HepG2 (cell line): ENCODE results near the gene PRKCE. TPM values are rescaled to one million over a fixed set of nuclear protein-coding genes. Genes with fewer than 3 reads are reported as not detected.

Experiments
- AHDC1 ChIP-seq: sonication (generic); formaldehyde crosslinking; IDR thresholded peaks from 2 replicates; pipeline ENCODE4 v1.5.1; 2020; ENCODE audit warnings: mild to moderate bottlenecking, missing genetic modification reagents, borderline replicate concordance
- ARNTL ChIP-seq: sonication (generic); formaldehyde crosslinking; IDR thresholded peaks from 2 replicates; pipeline ENCODE4 v1.4.0; 2020; ENCODE audit warnings: mild to moderate bottlenecking, missing genetic modification reagents
- ATF3 ChIP-seq: sonication (generic); formaldehyde crosslinking; IDR thresholded peaks from 2 replicates; pipeline ENCODE4 v1.4.0; 2020; ENCODE audit warnings: missing genetic modification reagents
- ERF ChIP-seq: IDR thresholded peaks from 2 replicates; pipeline ENCODE4 v1.6.1; 2018; ENCODE audit warnings: missing biosample characterization, missing genetic modification reagents
- HNF1B ChIP-seq: sonication (generic); formaldehyde crosslinking; IDR thresholded peaks from 2 replicates; pipeline ENCODE4 v1.5.1; 2020; ENCODE audit warnings: mild to moderate bottlenecking, moderate library complexity, missing genetic modification reagents
- JUN ChIP-seq: sonication (generic); formaldehyde crosslinking; IDR thresholded peaks from 2 replicates; pipeline ENCODE4 v1.4.0; 2020; ENCODE audit warnings: mild to moderate bottlenecking, missing genetic modification reagents
- KMT2A ChIP-seq: sonication (generic); formaldehyde crosslinking; IDR thresholded peaks from 2 replicates; pipeline ENCODE4 v1.4.0; 2020; ENCODE audit warnings: missing genetic modification reagents
- LCORL ChIP-seq, 2 experiments: fragments of 450-650 bp in 1 of 2; sonication (generic) in 1 of 2; formaldehyde crosslinking in 1 of 2; IDR thresholded peaks; 2 replicates each; pipeline versions ENCODE4 v1.5.0 to v1.6.1; 2017 to 2020; ENCODE audit warnings: antibody characterized with exemption in 1 of 2, missing genetic modification reagents in 1 of 2
- MTA1 ChIP-seq: sonication (generic); formaldehyde crosslinking; IDR thresholded peaks from 2 replicates; pipeline ENCODE4 v1.4.0; 2020; ENCODE audit warnings: missing genetic modification reagents, mild to moderate bottlenecking, borderline replicate concordance
- NFIB ChIP-seq: sonication (generic); formaldehyde crosslinking; IDR thresholded peaks from 2 replicates; pipeline ENCODE4 v1.9.0; 2021; ENCODE audit warnings: missing genetic modification reagents, mild to moderate bottlenecking, borderline replicate concordance
- SP2 ChIP-seq: sonication (generic); formaldehyde crosslinking; IDR thresholded peaks from 2 replicates; pipeline ENCODE4 v1.5.1; 2020; ENCODE audit warnings: mild to moderate bottlenecking, missing genetic modification reagents
- SRSF1 ChIP-seq: fragments of 200-400 bp; formaldehyde crosslinking; optimal IDR thresholded peaks from 2 replicates; pipeline ENCODE3; 2017; ENCODE audit warnings: mild to moderate bottlenecking, low read depth, low read length, moderate library complexity
- TOPORS ChIP-seq: sonication (generic); formaldehyde crosslinking; IDR thresholded peaks from 2 replicates; pipeline ENCODE4 v1.8.0; 2023; ENCODE audit warnings: mild to moderate bottlenecking, missing genetic modification reagents
- TSC22D2 ChIP-seq: sonication (generic); formaldehyde crosslinking; IDR thresholded peaks from 2 replicates; pipeline ENCODE4 v1.5.1; 2020; ENCODE audit warnings: missing genetic modification reagents, mild to moderate bottlenecking, borderline replicate concordance
- ZNF335 ChIP-seq: sonication (generic); formaldehyde crosslinking; IDR thresholded peaks from 2 replicates; pipeline ENCODE4 v1.4.0; 2020; ENCODE audit warnings: missing genetic modification reagents
- ZNF614 ChIP-seq: IDR thresholded peaks from 2 replicates; pipeline ENCODE4 v1.6.1; 2018; ENCODE audit warnings: missing biosample characterization, missing genetic modification reagents, inconsistent platforms, borderline replicate concordance
- polyA plus RNA-seq, 8 experiments: library from polyadenylated mRNA; depleted of rRNA in 3 of 8; stranded (reverse) in 7 of 8; unstranded in 1 of 8; fragments of >200 nt; fragmentation: Illumina TruSeq in 4 of 8; extraction: Trizol in 4 of 8; gene quantifications; 2 replicates each; pipeline versions ENCODE4 v1.2.1 to v1.2.3, GENCODE V29; 2011 to 2016; ENCODE audit warnings: low read depth in 4 of 8, missing spikeins in 1 of 8, mixed read lengths in 1 of 8; ENCODE audit not compliant: insufficient read depth in 1 of 8
- total RNA-seq, 5 experiments: library from RNA; depleted of rRNA; stranded (reverse); fragments of >200 nt; fragmentation: Illumina TruSeq; extraction: Trizol; gene quantifications; 2 replicates each; pipeline ENCODE4 v1.2.3, GENCODE V29; 2016; ENCODE audit warnings: low read depth in 1 of 5
- TF ChIP-seq, protein P1 (sequence below): sonication (generic); formaldehyde crosslinking; IDR thresholded peaks from 2 replicates; pipeline ENCODE4 v1.8.0; 2022; ENCODE audit warnings: mild to moderate bottlenecking, missing genetic modification reagents; ENCODE audit not compliant: insufficient replicate concordance
- TF ChIP-seq, protein P2 (sequence below): sonication (generic); formaldehyde crosslinking; IDR thresholded peaks from 2 replicates; pipeline ENCODE4 v1.4.0; 2020; ENCODE audit warnings: low read depth, mild to moderate bottlenecking, missing genetic modification reagents

PRKCE gene
- total and polyA plus RNA-seq, 2 of the 13 experiments (the other 11 are each of a cell fraction or from before 2014, with no cell fraction given) = 1.0 to 3.9 TPM

DNA sequence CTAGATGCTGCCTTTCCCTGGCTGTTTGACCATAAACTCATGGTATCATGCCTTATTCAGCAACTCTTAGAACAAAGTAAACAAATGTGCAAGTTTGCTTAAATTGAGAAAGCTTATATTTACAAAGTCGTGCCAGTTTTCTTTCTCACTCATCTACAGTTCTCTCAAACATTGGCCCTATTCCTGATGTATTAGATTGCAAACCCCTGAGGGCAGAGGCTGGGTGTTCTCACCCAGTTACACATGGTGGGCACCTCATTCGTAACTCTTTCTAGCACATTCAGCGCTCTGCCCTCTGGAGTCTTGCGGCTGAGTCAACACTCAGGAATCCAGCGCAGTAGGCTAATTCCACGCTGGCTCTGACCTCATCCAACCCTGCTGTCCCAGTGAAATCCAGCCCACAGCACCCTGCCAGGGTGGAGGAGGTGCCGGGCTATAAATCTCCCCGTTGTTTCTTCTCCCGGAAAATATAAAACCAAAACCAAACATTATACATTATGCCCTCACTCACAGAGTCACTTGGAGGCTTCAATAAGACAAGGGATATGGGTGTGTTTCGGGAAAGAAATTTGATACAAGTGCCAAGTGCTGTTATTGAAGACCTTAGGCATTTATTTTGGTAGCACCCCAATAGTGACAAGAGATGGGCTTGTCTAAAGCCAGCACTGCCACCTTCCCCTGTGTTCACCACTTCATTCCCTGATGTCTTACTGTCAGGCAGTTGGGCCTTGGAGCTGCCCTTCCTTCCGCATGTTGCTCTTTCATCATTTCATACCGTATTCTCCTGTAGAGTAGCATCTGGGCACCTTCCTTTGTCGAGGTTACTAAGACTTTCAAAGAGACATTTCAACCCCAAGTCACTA lies 287.4 kb downstream of the PRKCE start (continued):
- TF ChIP-seq, protein P1, sequence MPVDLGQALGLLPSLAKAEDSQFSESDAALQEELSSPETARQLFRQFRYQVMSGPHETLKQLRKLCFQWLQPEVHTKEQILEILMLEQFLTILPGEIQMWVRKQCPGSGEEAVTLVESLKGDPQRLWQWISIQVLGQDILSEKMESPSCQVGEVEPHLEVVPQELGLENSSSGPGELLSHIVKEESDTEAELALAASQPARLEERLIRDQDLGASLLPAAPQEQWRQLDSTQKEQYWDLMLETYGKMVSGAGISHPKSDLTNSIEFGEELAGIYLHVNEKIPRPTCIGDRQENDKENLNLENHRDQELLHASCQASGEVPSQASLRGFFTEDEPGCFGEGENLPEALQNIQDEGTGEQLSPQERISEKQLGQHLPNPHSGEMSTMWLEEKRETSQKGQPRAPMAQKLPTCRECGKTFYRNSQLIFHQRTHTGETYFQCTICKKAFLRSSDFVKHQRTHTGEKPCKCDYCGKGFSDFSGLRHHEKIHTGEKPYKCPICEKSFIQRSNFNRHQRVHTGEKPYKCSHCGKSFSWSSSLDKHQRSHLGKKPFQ (CRISPR knock-in tag) = no peak
- TF ChIP-seq ZNF614 (CRISPR knock-in tag) (no peak), ZNF335 (CRISPR knock-in tag) (no peak), ARNTL (CRISPR knock-in tag) (no peak), ATF3 (CRISPR knock-in tag) (peak; percentile 96), TOPORS (no peak), MTA1 (CRISPR knock-in tag) (no peak), SRSF1 (no peak), LCORL (IDR thresholded peaks at IDR 0.05) (no peak), LCORL (CRISPR knock-in tag; IDR thresholded peaks at IDR 0.05) (peak; percentile 52), AHDC1 (CRISPR knock-in tag) (0 out of 2 replicates have a peak, but pooled peaks have one; percentile 6), SP2 (CRISPR knock-in tag) (no peak), NFIB (CRISPR knock-in tag) (no peak), HNF1B (CRISPR knock-in tag) (no peak), JUN (0 out of 2 replicates have a peak, but pooled peaks have one; percentile 37), TSC22D2 (no peak), ERF (CRISPR knock-in tag) (no peak; the same call in 1 of the 2 replicates), KMT2A (CRISPR knock-in tag) (no peak)
- TF ChIP-seq, protein P2, sequence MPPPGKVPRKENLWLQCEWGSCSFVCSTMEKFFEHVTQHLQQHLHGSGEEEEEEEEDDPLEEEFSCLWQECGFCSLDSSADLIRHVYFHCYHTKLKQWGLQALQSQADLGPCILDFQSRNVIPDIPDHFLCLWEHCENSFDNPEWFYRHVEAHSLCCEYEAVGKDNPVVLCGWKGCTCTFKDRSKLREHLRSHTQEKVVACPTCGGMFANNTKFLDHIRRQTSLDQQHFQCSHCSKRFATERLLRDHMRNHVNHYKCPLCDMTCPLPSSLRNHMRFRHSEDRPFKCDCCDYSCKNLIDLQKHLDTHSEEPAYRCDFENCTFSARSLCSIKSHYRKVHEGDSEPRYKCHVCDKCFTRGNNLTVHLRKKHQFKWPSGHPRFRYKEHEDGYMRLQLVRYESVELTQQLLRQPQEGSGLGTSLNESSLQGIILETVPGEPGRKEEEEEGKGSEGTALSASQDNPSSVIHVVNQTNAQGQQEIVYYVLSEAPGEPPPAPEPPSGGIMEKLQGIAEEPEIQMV = no peak
